ENCODE data around the gene TUB.

DNA sequence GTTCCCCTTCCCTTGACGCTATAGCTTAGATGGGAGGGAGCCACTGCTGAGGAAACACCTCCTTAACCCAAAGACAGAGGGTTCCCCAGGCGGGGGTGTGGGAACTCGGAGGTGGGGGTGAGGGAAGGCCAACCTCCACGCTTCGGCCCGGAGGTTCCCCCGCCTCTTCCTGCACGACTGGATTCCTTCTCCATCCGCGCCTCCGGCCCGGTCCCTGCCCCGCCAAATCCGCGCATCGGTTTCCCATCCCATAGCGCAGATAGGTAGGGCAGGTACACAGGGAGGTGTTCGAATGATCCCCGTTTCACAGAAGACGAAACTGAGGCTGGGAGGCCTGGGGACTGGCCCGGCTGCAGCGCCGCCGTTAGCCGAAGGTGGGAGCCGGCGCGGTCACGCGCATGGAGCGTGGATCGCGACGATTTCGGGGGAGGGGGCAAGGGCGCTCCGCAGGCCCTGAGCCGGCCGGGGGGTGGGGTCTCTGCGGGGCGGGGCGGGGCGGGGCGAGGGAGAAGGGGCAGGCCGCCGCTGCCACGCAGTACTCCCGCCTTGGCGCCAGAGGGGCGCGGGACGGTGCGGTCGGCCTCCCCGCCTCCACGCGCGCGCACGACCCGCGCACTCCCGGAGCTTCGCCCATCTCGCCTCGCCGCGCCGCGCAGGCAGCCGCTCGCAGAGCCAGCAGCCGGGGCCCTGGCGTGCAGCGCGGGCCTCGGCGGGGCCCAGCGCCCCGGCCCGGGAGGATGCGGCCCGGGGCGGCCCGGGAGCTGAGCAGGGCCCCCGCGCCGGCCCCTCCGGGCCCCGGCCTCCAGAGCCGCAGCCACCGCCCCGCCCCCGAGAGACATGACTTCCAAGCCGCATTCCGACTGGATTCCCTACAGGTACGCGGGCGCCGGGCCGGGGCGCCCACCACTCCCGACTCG lies at the start of gene TUB:
- TF ChIP-seq, protein P1, sequence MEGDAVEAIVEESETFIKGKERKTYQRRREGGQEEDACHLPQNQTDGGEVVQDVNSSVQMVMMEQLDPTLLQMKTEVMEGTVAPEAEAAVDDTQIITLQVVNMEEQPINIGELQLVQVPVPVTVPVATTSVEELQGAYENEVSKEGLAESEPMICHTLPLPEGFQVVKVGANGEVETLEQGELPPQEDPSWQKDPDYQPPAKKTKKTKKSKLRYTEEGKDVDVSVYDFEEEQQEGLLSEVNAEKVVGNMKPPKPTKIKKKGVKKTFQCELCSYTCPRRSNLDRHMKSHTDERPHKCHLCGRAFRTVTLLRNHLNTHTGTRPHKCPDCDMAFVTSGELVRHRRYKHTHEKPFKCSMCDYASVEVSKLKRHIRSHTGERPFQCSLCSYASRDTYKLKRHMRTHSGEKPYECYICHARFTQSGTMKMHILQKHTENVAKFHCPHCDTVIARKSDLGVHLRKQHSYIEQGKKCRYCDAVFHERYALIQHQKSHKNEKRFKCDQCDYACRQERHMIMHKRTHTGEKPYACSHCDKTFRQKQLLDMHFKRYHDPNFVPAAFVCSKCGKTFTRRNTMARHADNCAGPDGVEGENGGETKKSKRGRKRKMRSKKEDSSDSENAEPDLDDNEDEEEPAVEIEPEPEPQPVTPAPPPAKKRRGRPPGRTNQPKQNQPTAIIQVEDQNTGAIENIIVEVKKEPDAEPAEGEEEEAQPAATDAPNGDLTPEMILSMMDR (IDR thresholded peaks at IDR 0.05; ENCODE audit: insufficient read depth, low read length, poor library complexity, severe bottlenecking) = no peak
- no peak for TF ChIP-seq EZH2phosphoT487 (conservative IDR thresholded peaks at IDR 0.05; ENCODE audit: low read length)

All from SU-DHL-6 (cell line).